Neutrophil (primary cell): ENCODE results near the gene ST8SIA2.

ENCODE experiments used
- H3K27ac ChIP-seq: fragments of 200-600 bp; sonication (generic); 2 replicates; pipeline ENCODE4 v1.5.1; 2016; ENCODE audit warnings: mild to moderate bottlenecking, moderate library complexity
- H3K27me3 ChIP-seq: fragments of 200-600 bp; sonication (generic); 2 replicates; pipeline ENCODE4 v1.6.0; 2016; ENCODE audit warnings: mild to moderate bottlenecking
- H3K36me3 ChIP-seq: fragments of 200-600 bp; sonication (generic); 2 replicates; pipeline ENCODE4 v1.5.1; 2017
- H3K4me1 ChIP-seq, 2 experiments: fragments of 200-600 bp in 1 of 2; sonication (generic) in 1 of 2; 1 replicate in 1 of 2; 2 replicates in 1 of 2; pipeline versions ENCODE4 v1.5.1 to v1.6.1; 2013 to 2016; ENCODE audit warnings: low read depth in 1 of 2, low read length in 1 of 2, mild to moderate bottlenecking in 1 of 2, moderate library complexity in 1 of 2; ENCODE audit not compliant: control insufficient read depth in 1 of 2, insufficient read depth in 1 of 2
- H3K4me3 ChIP-seq, 2 experiments: fragments of 200-600 bp in 1 of 2; sonication (generic) in 1 of 2; 1 replicate in 1 of 2; 2 replicates in 1 of 2; pipeline ENCODE4 v1.5.1; 2013 to 2016; ENCODE audit warnings: low read depth in 1 of 2, low read length in 1 of 2, mild to moderate bottlenecking in 1 of 2, moderate library complexity in 1 of 2
- H3K9me3 ChIP-seq: fragments of 200-600 bp; sonication (generic); 2 replicates; pipeline ENCODE4 v1.5.1; 2016
- TF ChIP-seq, protein P1 (sequence below): fragments of 200-600 bp; sonication (generic); IDR thresholded peaks from 2 replicates; pipeline ENCODE4 v1.5.1; 2016; ENCODE audit warnings: antibody characterized with exemption

The ST8SIA2 gene

DNA sequence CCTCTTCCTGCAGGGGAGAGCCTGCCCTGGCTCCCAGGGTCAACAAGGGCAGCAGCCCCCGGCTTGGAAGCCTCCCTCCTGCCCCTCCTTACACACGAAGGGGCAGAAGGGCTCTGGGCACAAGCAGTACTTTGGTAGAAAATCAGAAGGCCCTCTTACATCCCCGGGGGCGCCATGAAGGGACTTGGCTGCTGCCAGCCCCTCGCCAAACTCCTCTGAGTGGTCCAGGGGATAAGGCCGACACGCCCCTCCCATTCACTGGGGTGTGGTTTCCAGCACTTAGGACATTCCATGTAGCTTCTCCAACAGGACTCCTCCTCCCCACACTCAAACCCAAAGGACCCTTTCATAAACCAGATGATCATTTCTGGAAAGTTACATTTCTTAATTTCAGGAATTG lies 1.2 kb upstream of the ST8SIA2 start:
- no peaks in the 10 kb centered on the region for H3K36me3 ChIP-seq
- H3K4me1 ChIP-seq, result peaks cover 9 to 17% of the 10 kb centered on the region in 2 experiments
- no peak overlapping the region for H3K27ac ChIP-seq
- no peaks in the 10 kb centered on the region for H3K9me3 ChIP-seq
- TF ChIP-seq, protein P1, sequence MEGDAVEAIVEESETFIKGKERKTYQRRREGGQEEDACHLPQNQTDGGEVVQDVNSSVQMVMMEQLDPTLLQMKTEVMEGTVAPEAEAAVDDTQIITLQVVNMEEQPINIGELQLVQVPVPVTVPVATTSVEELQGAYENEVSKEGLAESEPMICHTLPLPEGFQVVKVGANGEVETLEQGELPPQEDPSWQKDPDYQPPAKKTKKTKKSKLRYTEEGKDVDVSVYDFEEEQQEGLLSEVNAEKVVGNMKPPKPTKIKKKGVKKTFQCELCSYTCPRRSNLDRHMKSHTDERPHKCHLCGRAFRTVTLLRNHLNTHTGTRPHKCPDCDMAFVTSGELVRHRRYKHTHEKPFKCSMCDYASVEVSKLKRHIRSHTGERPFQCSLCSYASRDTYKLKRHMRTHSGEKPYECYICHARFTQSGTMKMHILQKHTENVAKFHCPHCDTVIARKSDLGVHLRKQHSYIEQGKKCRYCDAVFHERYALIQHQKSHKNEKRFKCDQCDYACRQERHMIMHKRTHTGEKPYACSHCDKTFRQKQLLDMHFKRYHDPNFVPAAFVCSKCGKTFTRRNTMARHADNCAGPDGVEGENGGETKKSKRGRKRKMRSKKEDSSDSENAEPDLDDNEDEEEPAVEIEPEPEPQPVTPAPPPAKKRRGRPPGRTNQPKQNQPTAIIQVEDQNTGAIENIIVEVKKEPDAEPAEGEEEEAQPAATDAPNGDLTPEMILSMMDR, result no peak
- H3K4me3 ChIP-seq, result no peak overlapping the region
- peaks cover 100% of the 10 kb centered on the region for H3K27me3 ChIP-seq

DNA sequence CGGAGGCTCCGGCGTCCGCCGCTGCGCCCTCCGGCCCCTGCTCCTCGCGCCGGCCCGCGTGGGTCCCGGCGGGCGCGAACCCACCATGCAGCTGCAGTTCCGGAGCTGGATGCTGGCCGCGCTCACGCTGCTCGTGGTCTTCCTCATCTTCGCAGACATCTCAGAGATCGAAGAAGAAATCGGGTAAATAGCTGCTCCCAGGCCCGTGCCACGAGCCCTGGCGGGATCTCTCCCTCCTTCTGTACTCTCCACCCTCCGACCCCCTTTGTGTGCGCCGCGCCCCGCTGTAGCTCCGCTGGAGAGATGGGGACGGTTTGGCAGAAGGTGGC lies 263 bp downstream of the ST8SIA2 start:
- H3K27ac ChIP-seq, result no peak overlapping the region
- TF ChIP-seq, protein P1, result no peak
- no peak overlapping the region for H3K4me3 ChIP-seq
- peaks cover 9 to 17% of the 10 kb centered on the region in 2 experiments for H3K4me1 ChIP-seq
- H3K9me3 ChIP-seq, result no peaks in the 10 kb centered on the region
- H3K36me3 ChIP-seq, result no peaks in the 10 kb centered on the region
- peaks cover 100% of the 10 kb centered on the region for H3K27me3 ChIP-seq

DNA sequence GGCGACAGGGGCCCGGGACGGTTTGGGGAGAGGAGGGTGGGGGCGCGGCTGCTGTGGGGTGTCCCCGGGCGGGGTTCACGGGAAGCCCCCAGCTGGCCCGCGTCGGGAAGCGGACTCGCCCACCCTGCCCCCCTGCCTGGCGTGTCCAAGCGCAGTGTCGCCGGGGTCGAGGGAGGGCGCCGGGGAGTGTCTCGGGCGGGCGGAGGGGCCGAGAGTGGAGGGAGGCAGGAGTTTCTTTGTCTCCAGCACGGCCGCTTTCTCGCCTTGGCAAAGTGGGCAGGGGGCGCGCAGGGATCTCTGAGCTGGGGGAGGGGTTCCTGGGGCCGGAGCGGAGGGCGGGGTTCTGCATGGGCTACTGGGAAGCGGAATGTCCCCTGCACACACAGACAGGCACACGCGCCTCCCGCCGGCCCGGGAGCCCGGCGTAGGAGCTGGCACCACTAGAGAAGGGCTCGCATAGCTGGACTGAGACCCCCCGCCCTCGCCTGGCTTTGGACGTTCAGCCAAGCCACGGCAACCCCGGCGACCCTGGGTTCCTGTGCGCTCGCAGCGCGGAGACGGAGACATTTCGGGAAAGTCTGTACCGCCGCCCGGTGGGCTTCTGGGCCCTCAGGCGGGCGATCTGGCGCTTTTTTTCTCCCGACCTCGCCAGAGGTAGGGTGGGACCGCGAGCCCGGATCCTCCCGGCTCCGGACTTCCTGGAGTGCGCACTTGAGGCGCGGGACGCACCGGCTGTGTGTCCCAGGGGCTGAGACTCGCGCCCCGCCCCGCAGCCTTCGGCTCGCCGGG lies 822 bp downstream of the ST8SIA2 start:
- TF ChIP-seq, protein P1, result no peak
- Histone ChIP-seq H3K27me3 (peaks cover 100% of the 10 kb centered on the region), H3K4me3 (no peak overlapping the region), H3K9me3 (no peaks in the 10 kb centered on the region), H3K4me1 (peaks cover 9 to 17% of the 10 kb centered on the region in 2 experiments), H3K27ac (no peak overlapping the region), H3K36me3 (no peaks in the 10 kb centered on the region)

DNA sequence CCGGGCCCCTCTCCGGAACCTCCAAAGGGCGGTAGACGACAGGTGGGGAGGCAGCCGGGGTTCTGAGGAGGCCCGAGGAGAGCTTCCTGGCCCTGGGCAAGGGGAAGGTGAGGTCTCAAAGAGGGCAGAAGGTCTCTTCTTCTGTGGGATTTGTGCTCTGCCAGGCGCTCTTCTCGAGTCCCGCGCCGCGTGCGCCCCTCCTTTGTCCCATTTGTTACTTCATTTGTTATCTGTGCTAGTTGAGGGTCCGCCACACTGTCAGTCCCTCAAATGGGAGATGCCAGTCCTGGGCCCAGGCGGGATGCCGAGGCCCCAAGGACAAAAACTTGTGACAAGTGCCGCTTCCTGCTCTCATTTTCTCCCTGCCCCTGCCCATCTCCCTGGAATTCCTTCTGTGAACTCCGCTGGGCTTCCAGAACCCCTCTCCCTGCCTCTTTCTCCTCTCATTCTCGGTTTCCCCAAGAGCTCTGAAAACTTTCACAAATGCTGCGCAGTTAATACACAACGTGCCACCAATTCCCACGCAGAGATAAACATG lies 1.5 kb downstream of the ST8SIA2 start:
- Histone ChIP-seq H3K9me3 (no peaks in the 10 kb centered on the region), H3K27me3 (peaks cover 96% of the 10 kb centered on the region), H3K27ac (no peak overlapping the region), H3K4me1 (peaks cover 9 to 17% of the 10 kb centered on the region in 2 experiments), H3K36me3 (no peaks in the 10 kb centered on the region), H3K4me3 (no peak overlapping the region)
- TF ChIP-seq, protein P1, result no peak

DNA sequence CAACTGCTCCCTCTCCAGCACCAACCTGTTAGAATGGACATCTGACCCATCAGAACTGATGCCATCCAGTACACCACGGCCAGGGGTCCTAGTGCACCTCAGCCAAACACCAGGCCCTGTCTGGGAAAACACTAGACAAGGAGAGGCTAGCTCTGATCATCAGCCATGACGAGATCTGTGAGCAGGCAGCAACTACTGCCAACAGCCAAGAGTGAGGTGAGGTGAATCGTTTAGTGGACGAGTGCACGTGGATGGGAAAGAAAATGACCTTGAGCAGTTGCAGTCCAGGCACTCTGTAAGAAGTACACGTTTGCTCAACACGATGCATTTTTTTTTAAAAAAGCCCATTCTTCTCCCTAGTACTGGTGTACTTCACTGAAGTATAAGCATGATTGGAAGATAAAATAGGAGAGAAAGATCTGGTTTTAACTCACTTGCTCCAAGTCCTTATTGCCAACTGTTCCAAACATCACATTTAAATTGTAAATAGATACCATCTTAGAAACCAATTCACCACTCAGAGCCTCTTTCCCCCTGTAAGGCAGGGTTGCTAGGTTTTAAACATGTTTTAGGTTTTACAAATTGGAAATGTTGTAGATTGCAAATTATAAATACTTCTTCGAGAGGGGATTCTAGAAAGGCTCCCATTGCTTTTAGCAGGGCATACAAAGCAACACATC lies 5.7 kb downstream of the ST8SIA2 start:
- Histone ChIP-seq H3K27me3 (peaks cover 81% of the 10 kb centered on the region), H3K36me3 (no peaks in the 10 kb centered on the region), H3K27ac (no peak overlapping the region), H3K4me1 (no peaks in the 10 kb centered on the region), H3K9me3 (no peaks in the 10 kb centered on the region), H3K4me3 (no peak overlapping the region)
- TF ChIP-seq, protein P1, result no peak
